ENCODE measurements around the gene PARD3B.

PARD3B gene

GRCh38 chr2:204849892-204850291 is 304.6 kb downstream of the PARD3B start:
- FAIRE-seq, result no peak

GRCh38 chr2:204850581-204850980 is 305.3 kb downstream of the PARD3B start:
- no peak for FAIRE-seq

- no peak for FAIRE-seq
Measured at GRCh38 chr2:204853905-204854304, 308.6 kb downstream of the PARD3B start.

GRCh38 chr2:204860274-204860673 is 315.0 kb downstream of the PARD3B start:
- FAIRE-seq, result no peak

GRCh38 chr2:204862809-204863208 is 317.5 kb downstream of the PARD3B start:
- no peak for FAIRE-seq

- no peak for FAIRE-seq
Measured at GRCh38 chr2:204863336-204863735, 318.1 kb downstream of the PARD3B start.

GRCh38 chr2:204869132-204869823 is 324.0 kb downstream of the PARD3B start:
- FAIRE-seq, result no peak

- FAIRE-seq, result no peak
Measured at GRCh38 chr2:204870053-204870452, 324.8 kb downstream of the PARD3B start.

GRCh38 chr2:204871231-204871953 is 326.1 kb downstream of the PARD3B start:
- FAIRE-seq, result no peak

GRCh38 chr2:204876311-204876710 is 331.0 kb downstream of the PARD3B start:
- FAIRE-seq, result no peak

- FAIRE-seq, result no peak
Measured at GRCh38 chr2:204877691-204878090, 332.4 kb downstream of the PARD3B start.

- no peak for FAIRE-seq
Measured at GRCh38 chr2:204880928-204881327, 335.7 kb downstream of the PARD3B start.

GRCh38 chr2:204881655-204882054 is 336.4 kb downstream of the PARD3B start:
- no peak for FAIRE-seq

- no peak for FAIRE-seq
Measured at GRCh38 chr2:204885747-204886146, 340.5 kb downstream of the PARD3B start.

- no peak for FAIRE-seq
Measured at GRCh38 chr2:204886713-204887112, 341.4 kb downstream of the PARD3B start.

- FAIRE-seq, result no peak
Measured at GRCh38 chr2:204888222-204888621, 342.9 kb downstream of the PARD3B start.

GRCh38 chr2:204890680-204891079 is 345.4 kb downstream of the PARD3B start:
- FAIRE-seq, result no peak

- FAIRE-seq, result no peak
Measured at GRCh38 chr2:204891739-204892138, 346.5 kb downstream of the PARD3B start.

- FAIRE-seq, result no peak
Measured at GRCh38 chr2:204892506-204893255, 347.4 kb downstream of the PARD3B start.

- FAIRE-seq, result no peak
Measured at GRCh38 chr2:204896146-204896545, 350.9 kb downstream of the PARD3B start.

- no peak for FAIRE-seq
Measured at GRCh38 chr2:204897561-204897960, 352.3 kb downstream of the PARD3B start.

- FAIRE-seq, result no peak
Measured at GRCh38 chr2:204898928-204899640, 353.8 kb downstream of the PARD3B start.

GRCh38 chr2:204899983-204900382 is 354.7 kb downstream of the PARD3B start:
- FAIRE-seq, result no peak

Data from G401.6 (cell line).